Uterus (tissue), 4 donors: ENCODE results near the gene GFM2. TPM values are rescaled to one million over a fixed set of nuclear protein-coding genes. Genes with fewer than 3 reads are reported as not detected.
"Not testable (repeated sequence)": the region's sequence is repeated elsewhere in the genome, so short reads cannot be mapped to it uniquely, and the experiment has no call there.

Experiments used
- DNase-seq, 2 donors: peaks; one replicate each; pipeline ENCODE4 v3.0.0-alpha.2; 2019 to 2020
- H3K27ac ChIP-seq, 2 donors: fragments of 200-600 bp; sonication (generic); 1 replicate in 1 of 2; 2 replicates in 1 of 2; pipeline ENCODE4 v1.5.1; 2016 to 2018
- H3K27me3 ChIP-seq, 2 donors: fragments of 200-600 bp; sonication (generic); one replicate each; pipeline ENCODE4 v1.5.1; 2018 to 2019; ENCODE audit warnings: control low read depth in 1 of 2
- H3K36me3 ChIP-seq, 2 donors: fragments of 200-600 bp; sonication (generic); one replicate each; pipeline ENCODE4 v1.5.1; 2019; ENCODE audit warnings: control low read depth in 1 of 2
- H3K4me1 ChIP-seq, 2 donors: fragments of 200-600 bp; sonication (generic); one replicate each; pipeline ENCODE4 v1.5.1; 2018 to 2019; ENCODE audit warnings: control low read depth in 1 of 2
- H3K4me3 ChIP-seq, 2 donors: fragments of 200-600 bp; sonication (generic); 1 replicate in 1 of 2; 2 replicates in 1 of 2; pipeline ENCODE4 v1.5.1; 2018 to 2019; ENCODE audit warnings: mild to moderate bottlenecking in 1 of 2
- H3K9me3 ChIP-seq, 2 donors: fragments of 200-600 bp; sonication (generic); one replicate each; pipeline ENCODE4 v1.5.1; 2019; ENCODE audit warnings: control low read depth in 1 of 2
- CTCF ChIP-seq, 4 experiments: fragments of 200-600 bp in 2 of 4; fragments of 450-650 bp in 2 of 4; sonication (generic) in 2 of 4; IDR thresholded peaks; one replicate each; pipeline ENCODE4 v1.5.1; 2016 to 2019; ENCODE audit warnings: antibody characterized with exemption in 4 of 4, mild to moderate bottlenecking in 2 of 4, moderate library complexity in 1 of 4
- POLR2A ChIP-seq, 2 donors: fragments of 450-650 bp; IDR thresholded peaks; one replicate each; pipeline ENCODE4 v1.6.1; 2016; ENCODE audit warnings: antibody characterized with exemption in 2 of 2, mild to moderate bottlenecking in 1 of 2, moderate library complexity in 1 of 2
- intact Hi-C: fragments of 100-400 bp; cut with DNase I; formaldehyde crosslinking; loops from one replicate; pipeline ENCODE4 v1.15.1; 2023; ENCODE audit warnings: low total_unique reads
- total RNA-seq, 4 donors: library from RNA; depleted of rRNA in 3 of 4; stranded (reverse); fragments of >200 nt in 3 of 4; gene quantifications; one replicate each; pipeline versions ENCODE4 v1.1.0 to v1.2.4, GENCODE V29; 2014 to 2023
- donor health status: DM: yes; HTN: yes; CAD: no.

GFM2 gene
- total RNA-seq, 4 donors from 2014 or later: 15.9 to 55.7 (median 26.6) TPM

GRCh38 chr5:74798977-74799911, 32.3 kb upstream of the GFM2 start:
- Histone ChIP-seq H3K36me3 (no peaks in the 10 kb centered on the region), H3K27me3 (no peaks in the 10 kb centered on the region), H3K4me1 (no peaks in the 10 kb centered on the region), H3K9me3 (no peaks in the 10 kb centered on the region), H3K27ac (no peak overlapping the region), H3K4me3 (no peak overlapping the region)
- DNase-seq: no peak
- TF ChIP-seq CTCF (IDR thresholded peaks at IDR 0.05) (no peak), POLR2A (IDR thresholded peaks at IDR 0.05) (no peak)
- intact Hi-C loops: no loop called here

GRCh38 chr5:74791669-74792068, 24.8 kb upstream of the GFM2 start:
- H3K27ac ChIP-seq, H3K9me3 ChIP-seq, H3K36me3 ChIP-seq, intact Hi-C loops, H3K4me3 ChIP-seq, H3K4me1 ChIP-seq, H3K27me3 ChIP-seq, DNase-seq: not testable (repeated sequence)

DNA sequence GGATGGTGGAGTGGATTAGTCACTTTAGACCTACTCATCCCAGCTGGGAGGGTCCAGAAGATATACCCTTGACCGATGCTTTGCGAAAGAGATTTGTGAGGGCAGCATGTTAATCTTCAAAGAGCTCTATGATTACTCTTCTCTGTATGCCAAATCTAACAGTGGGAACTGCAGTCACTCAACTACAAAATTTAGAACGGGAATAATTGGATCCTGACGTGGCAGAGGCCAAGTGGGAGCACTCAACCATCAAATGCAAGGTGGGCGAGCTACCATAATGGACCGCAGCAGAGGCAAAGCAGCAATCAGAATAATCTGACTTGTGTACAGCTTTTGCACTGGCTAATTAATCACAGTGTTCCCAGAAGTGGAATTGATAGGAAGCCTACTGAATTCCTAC, 20.5 kb upstream of the GFM2 start:
- no peak overlapping the region for H3K4me3 ChIP-seq
- H3K9me3 ChIP-seq: no peaks in the 10 kb centered on the region
- intact Hi-C loops: no loop called here
- no peaks in the 10 kb centered on the region for H3K27me3 ChIP-seq
- no peaks in the 10 kb centered on the region for H3K4me1 ChIP-seq
- no peak overlapping the region for H3K27ac ChIP-seq
- H3K36me3 ChIP-seq: no peaks in the 10 kb centered on the region
- TF ChIP-seq POLR2A (IDR thresholded peaks at IDR 0.05) (no peak), CTCF (IDR thresholded peaks at IDR 0.05) (no peak)
- no peak for DNase-seq

GRCh38 chr5:74786851-74787250, 19.9 kb upstream of the GFM2 start:
- no peaks in the 10 kb centered on the region for H3K9me3 ChIP-seq
- H3K4me1 ChIP-seq: no peaks in the 10 kb centered on the region
- no peak overlapping the region for H3K27ac ChIP-seq
- no peaks in the 10 kb centered on the region for H3K36me3 ChIP-seq
- DNase-seq: no peak
- intact Hi-C loops: no loop called here
- H3K27me3 ChIP-seq: no peaks in the 10 kb centered on the region
- no peak for TF ChIP-seq CTCF (IDR thresholded peaks at IDR 0.05)
- TF ChIP-seq POLR2A (IDR thresholded peaks at IDR 0.05): no peak
- H3K4me3 ChIP-seq: no peak overlapping the region

GRCh38 chr5:74778609-74779008, 11.7 kb upstream of the GFM2 start:
- H3K36me3 ChIP-seq: no peaks in the 10 kb centered on the region
- TF ChIP-seq POLR2A (IDR thresholded peaks at IDR 0.05): no peak
- no peak for TF ChIP-seq CTCF (IDR thresholded peaks at IDR 0.05)
- H3K9me3 ChIP-seq: no peaks in the 10 kb centered on the region

More at GRCh38 chr5:74778609-74779008, 11.7 kb upstream of the GFM2 start:
- no peak for DNase-seq
- intact Hi-C loops: no loop called here
- H3K4me1 ChIP-seq: no peaks in the 10 kb centered on the region
- no peak overlapping the region for H3K4me3 ChIP-seq
- no peaks in the 10 kb centered on the region for H3K27me3 ChIP-seq
- H3K27ac ChIP-seq: no peak overlapping the region
